HG02759 (cell line): ENCODE measurements around the gene POLR2F.

ENCODE experiments used
- ATAC-seq: cut with Tn5 transposase; IDR thresholded peaks from one replicate; pipeline ENCODE4 v1.9.1; 2021; ENCODE audit warnings: mild to moderate bottlenecking, moderate library complexity; ENCODE audit not compliant: unreplicated experiment

Gene POLR2F

DNA sequence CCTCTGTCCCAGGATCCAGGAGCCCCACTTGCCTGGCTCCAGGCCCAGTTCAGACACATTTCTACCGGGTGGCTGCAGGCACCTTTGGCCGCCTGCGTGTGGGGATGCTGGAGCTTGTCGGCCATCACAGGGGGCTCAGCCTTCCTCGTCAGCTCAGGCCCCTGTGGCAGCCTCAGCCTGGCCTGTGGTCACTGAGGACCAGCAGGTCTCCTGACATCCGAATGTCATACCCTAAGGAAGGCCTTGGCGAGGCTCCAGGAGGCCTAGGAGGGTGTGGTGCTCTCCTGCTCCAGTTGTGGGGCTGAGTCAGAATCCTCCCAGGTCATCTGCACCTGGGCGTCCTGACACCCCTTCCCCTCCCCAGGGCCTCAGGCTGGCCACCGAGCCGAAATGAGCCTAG is 45.7 kb downstream of the POLR2F start:
- ATAC-seq: no peak

DNA sequence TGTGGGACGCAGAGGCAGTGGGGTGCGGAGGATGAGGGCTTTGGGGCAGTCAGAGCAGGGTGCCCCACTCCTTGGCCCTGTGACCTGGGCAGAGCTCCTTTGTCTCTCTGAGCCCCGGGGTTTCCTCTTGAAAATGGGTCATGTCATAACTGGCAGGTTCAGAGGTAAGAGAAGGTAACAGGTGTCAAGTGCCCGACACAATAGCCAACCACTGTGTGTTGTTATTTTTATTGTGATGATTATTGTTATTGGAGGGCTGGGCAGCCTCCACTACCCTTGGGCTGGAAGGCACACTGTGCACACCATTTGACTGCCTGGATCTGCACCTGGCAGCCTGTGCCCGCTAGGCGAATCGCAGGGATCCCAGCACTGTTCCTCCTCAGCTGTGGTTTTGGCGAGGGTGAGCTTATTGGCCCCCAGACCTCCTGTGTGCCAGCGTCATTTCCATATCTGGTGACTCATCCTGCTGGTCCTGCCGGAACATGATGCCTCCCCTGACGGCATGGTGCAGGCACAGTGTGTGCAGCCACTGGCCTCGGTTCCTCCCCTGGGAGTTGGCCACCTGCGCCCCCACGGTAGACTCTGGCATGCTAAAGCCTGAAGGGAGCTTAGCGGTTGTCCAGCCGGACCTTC is 46.3 kb downstream of the POLR2F start:
- ATAC-seq: no peak

DNA sequence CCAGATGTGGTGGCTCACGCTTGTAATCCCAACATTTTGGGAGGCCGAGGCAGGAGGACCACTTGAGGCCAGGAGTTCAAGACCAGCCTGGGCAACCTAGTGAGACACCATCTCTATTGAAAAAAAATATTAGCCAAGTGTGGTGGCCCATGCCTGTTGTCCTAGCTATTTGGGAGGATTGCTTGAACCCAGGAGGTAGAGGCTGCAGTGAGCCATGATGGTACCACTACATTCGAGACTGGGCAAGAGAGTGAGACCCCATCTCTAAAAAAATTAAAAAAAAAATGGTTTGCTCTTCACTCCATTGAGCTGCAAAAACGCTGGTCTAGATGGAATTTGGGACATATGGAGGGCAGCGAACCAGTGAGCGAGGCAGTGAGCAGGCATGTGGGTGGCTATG is 52.4 kb downstream of the POLR2F start:
- ATAC-seq: no peak

DNA sequence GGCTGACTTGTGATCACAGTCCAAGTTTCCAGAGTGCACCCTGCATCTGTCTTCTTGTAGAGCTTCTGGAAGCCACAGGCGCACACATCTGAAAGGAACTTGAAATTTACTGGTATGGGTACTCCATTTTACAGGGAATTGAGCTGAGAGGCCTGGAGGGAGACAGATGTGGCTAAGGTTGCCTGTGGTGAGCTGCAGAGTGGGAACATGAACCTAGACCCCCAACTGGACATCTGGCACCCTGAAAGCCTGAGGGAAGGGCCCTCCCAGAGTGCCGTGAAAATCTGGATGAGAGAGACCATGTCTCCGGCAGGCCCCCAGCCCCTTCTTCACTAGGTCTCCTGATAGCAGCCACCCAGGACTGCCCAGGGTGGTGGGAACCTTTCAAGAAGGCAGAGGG is 53.4 kb downstream of the POLR2F start:
- ATAC-seq: no peak

DNA sequence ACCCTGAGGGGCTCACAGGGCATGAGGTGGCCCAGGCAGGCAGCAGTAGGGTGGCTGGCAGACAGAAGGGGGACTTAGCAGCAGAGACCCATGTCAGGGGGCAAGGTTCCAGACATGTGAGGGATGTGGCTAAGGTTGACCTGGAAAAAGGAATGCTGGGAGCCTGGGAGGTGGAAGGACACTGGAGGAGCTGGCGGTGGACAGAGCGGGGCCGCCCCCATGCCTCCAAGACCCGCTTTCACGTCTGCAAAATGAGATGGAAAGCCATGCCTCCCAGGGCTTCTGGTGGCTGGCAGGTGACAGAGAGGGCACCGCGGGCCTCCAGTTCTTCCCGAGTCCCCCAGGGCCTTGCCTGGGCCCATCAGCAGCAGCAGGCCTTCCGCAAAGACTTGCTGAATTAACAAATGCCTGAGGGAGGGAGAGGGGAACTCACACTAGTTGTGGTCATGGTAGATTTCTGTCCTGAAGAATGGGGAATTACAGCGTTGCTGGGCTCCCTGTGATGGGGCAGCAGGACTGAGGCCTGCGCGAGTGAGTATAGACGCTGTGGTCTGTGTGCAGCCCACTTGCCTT is 53.9 kb downstream of the POLR2F start:
- ATAC-seq: no peak

DNA sequence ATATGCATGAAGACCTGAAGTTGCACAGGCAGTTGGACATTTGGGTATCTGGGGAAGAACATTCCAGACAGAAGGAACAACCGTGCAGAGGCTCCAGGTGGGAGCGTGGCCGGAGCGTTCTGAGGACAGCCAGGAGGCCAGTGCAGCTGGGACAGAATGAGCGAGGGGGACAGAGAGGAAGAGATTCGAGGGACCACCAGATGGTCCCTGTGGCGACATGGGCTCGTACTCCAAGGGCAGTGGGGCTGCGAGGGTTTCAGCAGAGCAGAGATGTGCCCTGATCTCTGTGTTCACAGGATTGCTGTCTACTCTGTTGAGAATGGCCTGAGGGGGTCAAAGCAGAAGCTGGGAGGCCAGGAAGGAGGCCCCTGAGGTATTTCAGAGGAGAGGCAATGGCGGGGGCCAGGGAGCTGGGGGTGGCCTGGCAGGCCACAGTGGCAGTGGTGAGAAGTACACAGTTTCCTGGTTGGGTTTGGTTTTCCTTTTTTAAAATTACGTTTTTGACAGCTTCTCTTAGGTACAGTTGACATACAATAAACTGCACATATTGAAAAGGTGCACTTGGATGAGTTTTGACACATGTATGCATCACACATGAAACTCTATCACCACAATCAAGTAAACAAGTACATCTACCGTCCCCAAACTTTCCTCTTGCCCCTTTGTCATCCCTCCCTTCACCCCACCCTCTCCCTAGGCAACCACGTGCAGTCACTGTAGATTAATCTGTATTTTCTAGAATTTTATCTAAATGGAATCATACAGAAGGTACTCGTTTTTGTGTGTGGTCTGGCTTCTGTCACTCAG is 55.7 kb downstream of the POLR2F start:
- no peak for ATAC-seq

DNA sequence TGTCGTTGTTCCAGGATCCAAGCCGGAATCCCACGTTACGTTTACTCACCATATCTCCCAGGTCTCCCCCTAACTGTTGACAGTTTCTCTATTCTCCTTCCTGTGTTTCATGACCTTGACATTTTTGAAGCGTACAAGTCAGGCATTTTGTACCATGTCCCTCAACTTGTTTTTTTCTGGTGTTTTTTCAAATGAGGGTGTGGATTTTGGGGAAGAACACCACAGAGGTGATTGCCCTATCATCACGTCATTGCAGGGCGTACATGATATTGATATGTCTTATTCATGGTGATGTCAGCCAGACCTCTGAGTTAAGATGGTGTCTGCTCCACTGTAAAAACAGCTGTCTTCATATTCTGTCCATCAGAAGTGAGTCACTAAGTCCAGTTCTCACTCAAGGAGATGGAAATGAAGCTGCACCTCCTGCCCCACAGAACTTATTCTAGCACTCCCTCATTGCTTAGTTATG is 59.1 kb downstream of the POLR2F start:
- no peak for ATAC-seq

DNA sequence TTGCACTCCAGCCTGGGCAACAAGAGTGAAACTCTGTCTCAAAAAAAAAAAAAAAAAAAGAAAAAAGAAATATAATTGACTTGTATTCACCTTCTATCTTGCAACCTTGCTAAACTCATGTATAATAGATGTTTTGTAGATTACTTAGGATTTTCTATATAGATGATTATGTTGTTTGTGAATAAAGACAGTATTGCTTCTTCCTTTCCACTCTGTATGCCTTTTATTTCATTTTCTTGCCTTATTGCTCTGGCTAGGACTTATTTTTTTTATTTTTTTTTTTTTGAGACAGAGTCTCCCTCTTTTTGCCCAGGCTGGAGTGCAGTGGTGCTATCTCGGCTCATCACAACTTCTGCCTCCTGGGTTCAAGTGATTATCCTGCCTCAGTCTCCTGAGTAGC is 60.6 kb downstream of the POLR2F start:
- ATAC-seq: no peak

DNA sequence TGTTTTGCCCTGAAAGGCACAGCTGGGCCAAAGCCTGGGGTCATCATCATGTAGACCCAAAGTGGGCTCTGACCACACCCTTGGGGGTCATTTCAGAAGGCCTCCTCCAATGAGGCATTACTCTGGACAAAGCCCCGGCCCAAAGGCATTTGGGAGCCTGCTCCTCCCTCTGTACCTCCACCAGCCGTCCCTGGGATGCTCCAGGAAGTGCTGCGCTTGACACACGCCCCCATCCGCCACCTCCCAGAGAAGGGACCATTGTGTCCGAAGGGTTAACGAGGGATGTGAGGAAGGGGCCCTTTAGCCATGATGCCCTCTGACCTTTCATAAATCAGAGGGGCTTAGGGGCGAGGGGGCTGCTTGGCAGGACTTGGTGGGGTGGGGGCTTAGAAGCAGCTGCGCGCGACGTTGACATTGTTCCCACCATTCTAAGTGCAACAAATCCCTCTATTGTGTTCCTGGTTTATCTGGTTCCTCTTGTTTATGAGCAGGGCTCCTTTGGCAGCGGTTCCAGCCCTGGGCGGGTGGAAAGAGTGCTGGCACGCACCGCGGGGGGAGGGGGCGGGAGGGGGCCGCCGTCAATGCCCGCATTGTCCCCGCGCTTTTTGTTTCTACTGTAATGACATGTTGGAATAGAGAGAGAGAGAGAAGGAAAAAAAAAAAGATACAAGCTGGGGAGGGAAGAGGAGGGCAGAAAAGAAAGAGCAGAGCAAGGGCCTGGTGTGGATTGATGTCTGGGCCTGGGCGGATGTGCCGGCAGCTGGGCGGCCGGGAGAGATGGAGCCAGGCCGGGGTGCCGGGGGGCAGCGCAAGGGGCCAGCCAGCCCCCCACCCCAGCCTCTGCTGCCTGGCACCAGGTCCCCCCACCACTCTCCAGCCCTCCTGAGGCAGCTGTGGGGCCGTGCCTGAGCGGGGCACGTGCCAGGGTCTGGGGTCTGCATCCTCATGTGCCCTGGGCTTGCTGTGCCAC is 63.0 kb downstream of the POLR2F start:
- ATAC-seq: no peak

DNA sequence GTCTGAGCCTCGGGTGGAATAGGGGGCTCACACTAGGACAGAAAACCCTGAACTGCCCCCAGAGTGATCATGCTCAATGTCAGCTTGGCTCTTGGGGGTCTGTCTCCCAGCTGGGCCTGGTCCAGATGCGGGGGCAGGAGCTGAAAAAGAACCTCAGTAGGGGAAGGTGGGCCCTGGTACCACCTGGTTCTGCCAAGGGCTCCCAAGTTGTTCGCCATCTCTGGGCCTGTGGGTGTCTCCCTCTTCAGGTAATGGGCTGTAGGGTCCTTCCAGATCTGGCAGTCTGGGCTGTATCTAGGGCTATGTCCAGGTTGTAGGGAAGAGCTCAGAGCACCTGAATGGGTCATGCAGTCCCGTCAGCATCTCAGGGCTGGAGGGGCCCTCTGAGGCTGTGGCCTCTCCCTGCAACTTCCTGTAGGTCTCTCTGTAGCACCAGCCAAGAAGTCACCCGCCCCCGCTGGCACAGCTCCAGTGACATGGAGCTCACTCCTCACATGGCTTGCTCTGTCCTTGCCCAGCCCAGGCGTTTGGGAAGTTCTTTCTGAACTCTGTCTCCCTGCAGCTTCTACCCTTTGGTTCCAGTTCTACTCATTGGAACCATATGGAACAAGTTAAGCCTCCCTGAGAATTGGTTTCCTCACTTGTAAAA is 63.9 kb downstream of the POLR2F start:
- ATAC-seq: no peak

DNA sequence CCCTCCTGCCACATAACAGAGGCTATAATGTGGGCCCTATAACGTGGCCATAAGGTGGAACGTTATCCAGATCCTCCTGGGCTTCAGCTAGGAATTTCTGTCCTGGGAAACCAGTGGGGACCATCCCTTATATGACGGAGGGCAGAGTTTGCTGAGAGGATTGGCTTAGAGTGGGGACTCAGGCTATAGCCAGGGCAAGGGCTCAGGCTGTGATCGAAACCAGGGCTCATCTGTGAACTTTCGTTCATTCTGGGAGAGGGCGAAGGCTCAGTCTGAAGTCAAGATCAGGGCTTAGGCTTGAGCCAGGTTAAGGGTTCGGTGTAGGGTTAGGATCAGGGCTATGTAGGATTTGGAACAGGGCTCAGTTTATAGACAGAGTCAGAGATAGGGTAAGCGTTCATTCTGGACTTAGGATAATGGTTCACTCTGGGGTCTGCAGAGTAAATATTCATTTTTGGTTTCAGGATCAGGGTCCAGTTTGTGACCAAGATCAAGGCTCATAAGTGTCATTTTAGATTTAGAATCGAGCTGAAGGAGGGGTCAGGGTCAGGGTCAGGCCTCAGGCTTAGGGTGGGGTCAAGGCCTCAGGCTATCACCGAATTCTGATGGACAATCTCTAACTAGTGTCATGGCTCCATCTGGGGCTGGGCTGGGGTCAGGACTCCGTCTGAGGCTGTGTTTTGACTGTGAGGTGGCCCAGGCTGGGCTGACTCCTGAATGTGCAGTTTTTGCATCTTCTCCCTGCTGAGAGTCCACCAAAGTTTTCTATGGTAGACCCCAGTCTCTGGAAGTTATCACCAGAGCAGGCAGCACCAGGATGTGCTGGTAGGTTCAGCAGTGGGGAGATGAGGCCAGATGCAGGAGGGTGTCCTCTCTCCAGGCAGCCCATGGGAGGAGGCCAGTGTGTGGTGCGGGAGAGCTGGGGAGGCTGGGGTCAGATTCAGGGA is 64.7 kb downstream of the POLR2F start:
- ATAC-seq: no peak
